Germinal center (tissue), 1 donor: ENCODE data around the gene TEX13B.

Source experiments
- DNase-seq: peaks from one replicate; pipeline ENCODE4 v3.0.0; 2012; ENCODE audit warnings: mixed read lengths, low spot score

TEX13B gene

DNA sequence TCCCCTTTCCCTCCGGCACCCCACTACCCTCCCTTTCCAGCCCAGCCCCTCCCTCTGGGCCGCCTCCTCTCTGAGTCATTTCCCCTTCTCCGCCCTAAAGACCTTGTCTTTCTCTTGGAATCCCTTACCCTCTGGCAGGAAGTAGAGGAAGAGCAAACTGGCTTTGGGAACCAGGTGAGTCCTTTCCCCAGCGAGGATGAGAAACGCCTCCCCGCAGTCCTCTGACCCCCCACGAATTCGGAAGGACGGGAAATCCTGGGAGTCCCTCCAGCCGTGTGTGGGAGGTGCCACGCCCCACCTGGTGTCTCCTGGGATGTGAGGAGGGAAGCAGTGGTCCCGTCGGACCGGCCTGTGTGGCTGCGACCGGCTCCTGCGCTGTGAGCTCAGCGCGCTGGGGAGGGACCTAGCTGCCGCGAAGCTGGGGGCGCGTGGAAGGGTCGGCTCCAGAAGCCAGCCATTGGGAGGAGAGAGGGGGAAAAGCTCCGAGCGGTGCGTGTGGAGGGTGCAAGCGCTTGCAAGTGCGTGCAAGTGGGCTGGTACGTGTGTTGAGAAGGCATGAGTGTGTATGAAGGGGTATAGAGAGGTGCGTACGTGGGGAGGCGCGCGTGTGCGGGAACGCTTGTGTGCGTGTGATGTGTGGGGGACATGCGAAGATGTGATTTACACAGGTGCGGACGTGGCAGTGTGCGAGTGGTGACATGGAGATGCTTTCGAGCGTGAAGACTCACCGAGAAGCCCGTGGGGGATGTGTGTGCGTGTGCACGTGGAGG, 46.3 kb downstream of the TEX13B start:
- DNase-seq: no peak

DNA sequence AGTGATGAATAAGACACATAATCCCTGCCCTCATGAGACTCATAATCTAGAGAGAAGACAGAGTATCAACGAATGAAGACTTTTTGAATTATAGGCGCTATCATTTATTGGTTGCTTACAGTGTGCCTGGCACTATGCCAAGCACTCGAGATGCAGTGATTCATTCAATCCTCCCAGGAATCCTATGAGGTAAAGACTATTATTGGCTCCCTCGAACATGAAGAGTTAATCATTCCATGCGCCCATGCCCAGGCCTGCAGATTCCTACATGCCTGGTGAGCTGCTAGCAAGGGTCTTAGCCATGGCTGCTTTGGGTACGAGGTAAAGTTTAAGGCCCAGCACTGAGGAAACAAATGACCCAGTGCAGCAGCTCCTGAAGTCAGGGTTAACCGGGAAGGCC, 47.0 kb downstream of the TEX13B start:
- no peak for DNase-seq

GRCh38 chrX:107934262-107934661, 47.9 kb downstream of the TEX13B start:
- no peak for DNase-seq
